ENCODE results near the gene LYRM1. TPM values are rescaled to one million over a fixed set of nuclear protein-coding genes. Genes with fewer than 3 reads are reported as not detected.

Gene LYRM1
- total RNA-seq, 2 donors from 2014 or later: 26.1 to 64.5 TPM

- no peaks in the 10 kb centered on the region for H3K9me3 ChIP-seq
- 71% methylated on average over 13 of the region's 13 CpGs for WGBS
- no peak overlapping the region for H3K4me3 ChIP-seq
- H3K36me3 ChIP-seq: no peaks in the 10 kb centered on the region
- H3K27ac ChIP-seq: no peak overlapping the region
- intact Hi-C loops (cut with DNase I): no loop called here
- DNase-seq (ENCODE audit: low spot score): no peak
- no peaks in the 10 kb centered on the region for H3K27me3 ChIP-seq (replicated peaks; ENCODE audit: insufficient read depth)
- no peak for TF ChIP-seq POLR2AphosphoS5 (IDR thresholded peaks at IDR 0.05)
- TF ChIP-seq CTCF (IDR thresholded peaks at IDR 0.05): no peak
- no peak for TF ChIP-seq POLR2A (IDR thresholded peaks at IDR 0.05)
- no peaks in the 10 kb centered on the region for H3K4me1 ChIP-seq (replicated peaks)
Observed at GRCh38 chr16:20952139-20952920, 51.8 kb downstream of the LYRM1 start.

GRCh38 chr16:20954574-20954973 is 54.0 kb downstream of the LYRM1 start:
- no peak for DNase-seq (ENCODE audit: low spot score)
- Histone ChIP-seq H3K27ac (no peak overlapping the region), H3K4me1 (replicated peaks) (no peaks in the 10 kb centered on the region), H3K4me3 (no peak overlapping the region), H3K36me3 (no peaks in the 10 kb centered on the region), H3K27me3 (replicated peaks; ENCODE audit: insufficient read depth) (no peaks in the 10 kb centered on the region), H3K9me3 (no peaks in the 10 kb centered on the region)
- WGBS: 82% methylated on average over 11 of the region's 11 CpGs
- intact Hi-C loops (cut with DNase I): no loop called here
- TF ChIP-seq POLR2A (IDR thresholded peaks at IDR 0.05) (no peak), CTCF (IDR thresholded peaks at IDR 0.05) (no peak), POLR2AphosphoS5 (IDR thresholded peaks at IDR 0.05) (no peak)

GRCh38 chr16:20956319-20956718 is 55.7 kb downstream of the LYRM1 start:
- no peak for DNase-seq (ENCODE audit: low spot score)
- 50% methylated on average over 3 of the region's 3 CpGs for WGBS
- H3K27ac ChIP-seq: no peak overlapping the region
- no peaks in the 10 kb centered on the region for H3K4me1 ChIP-seq (replicated peaks)
- no peaks in the 10 kb centered on the region for H3K27me3 ChIP-seq (replicated peaks; ENCODE audit: insufficient read depth)
- no peaks in the 10 kb centered on the region for H3K36me3 ChIP-seq
- TF ChIP-seq POLR2AphosphoS5 (IDR thresholded peaks at IDR 0.05) (no peak), CTCF (IDR thresholded peaks at IDR 0.05) (no peak), POLR2A (IDR thresholded peaks at IDR 0.05) (no peak)
- no peak overlapping the region for H3K4me3 ChIP-seq
- no peaks in the 10 kb centered on the region for H3K9me3 ChIP-seq
- intact Hi-C loops (cut with DNase I): no loop called here

- Histone ChIP-seq H3K4me1 (replicated peaks) (no peaks in the 10 kb centered on the region), H3K27ac (no peak overlapping the region), H3K9me3 (no peaks in the 10 kb centered on the region), H3K4me3 (no peak overlapping the region), H3K36me3 (no peaks in the 10 kb centered on the region), H3K27me3 (replicated peaks; ENCODE audit: insufficient read depth) (no peaks in the 10 kb centered on the region)
- 82% methylated on average over 3 of the region's 3 CpGs for WGBS
- TF ChIP-seq CTCF (IDR thresholded peaks at IDR 0.05) (no peak), POLR2AphosphoS5 (IDR thresholded peaks at IDR 0.05) (no peak), POLR2A (IDR thresholded peaks at IDR 0.05) (no peak)
- DNase-seq (ENCODE audit: low spot score): no peak
- intact Hi-C loops (cut with DNase I): no loop called here
Observed at GRCh38 chr16:20957153-20957552, 56.6 kb downstream of the LYRM1 start.

- Histone ChIP-seq H3K4me1 (replicated peaks) (no peaks in the 10 kb centered on the region), H3K27me3 (replicated peaks; ENCODE audit: insufficient read depth) (no peaks in the 10 kb centered on the region), H3K4me3 (no peak overlapping the region), H3K36me3 (no peaks in the 10 kb centered on the region), H3K9me3 (no peaks in the 10 kb centered on the region), H3K27ac (no peak overlapping the region)
- 64% methylated on average over 5 of the region's 5 CpGs for WGBS
- no peak for DNase-seq (ENCODE audit: low spot score)
- TF ChIP-seq CTCF (IDR thresholded peaks at IDR 0.05): no peak
- no peak for TF ChIP-seq POLR2A (IDR thresholded peaks at IDR 0.05)
- TF ChIP-seq POLR2AphosphoS5 (IDR thresholded peaks at IDR 0.05): no peak
- intact Hi-C loops (cut with DNase I): no loop called here
Observed at GRCh38 chr16:20960899-20961298, 60.3 kb downstream of the LYRM1 start.
